Right renal pelvis (tissue), 4 donors: ENCODE data around the gene NRF1. TPM values are rescaled to one million over a fixed set of nuclear protein-coding genes. Genes with fewer than 3 reads are reported as not detected.
"Not testable (repeated sequence)": the region's sequence is repeated elsewhere in the genome, so short reads cannot be mapped to it uniquely, and the experiment has no call there.

Experiments
- DNase-seq, 4 donors: peaks; one replicate each; pipeline ENCODE4 v3.0.0-alpha.2; 2013; ENCODE audit warnings: low read depth in 4 of 4, low spot score in 3 of 4, missing footprints in 1 of 4
- polyA plus RNA-seq, 4 donors: library from polyadenylated mRNA; unstranded; fragments of 120-200 nt; gene quantifications; one replicate each; pipeline ENCODE4 v1.2.1, GENCODE V29; 2013; ENCODE audit not compliant: insufficient read length in 4 of 4

Gene NRF1
- polyA plus RNA-seq, 4 donors, result 19.2 to 23.0 (median 22.0) TPM

GRCh38 chr7:129793506-129794310 lies 182.2 kb downstream of the NRF1 start:
- DNase-seq, result no peak

GRCh38 chr7:129794461-129794860 lies 182.9 kb downstream of the NRF1 start:
- not testable (repeated sequence) for DNase-seq

- DNase-seq, result no peak
Observed at GRCh38 chr7:129796186-129796775, 184.8 kb downstream of the NRF1 start.

GRCh38 chr7:129797214-129797789 lies 185.8 kb downstream of the NRF1 start:
- no peak for DNase-seq

GRCh38 chr7:129798616-129799349 lies 187.3 kb downstream of the NRF1 start:
- no peak for DNase-seq

- DNase-seq, result no peak
Observed at GRCh38 chr7:129799350-129799955, 187.9 kb downstream of the NRF1 start.

- no peak for DNase-seq
Observed at GRCh38 chr7:129800901-129801300, 189.4 kb downstream of the NRF1 start.

GRCh38 chr7:129801882-129802281 lies 190.4 kb downstream of the NRF1 start:
- no peak for DNase-seq

GRCh38 chr7:129803546-129804081 lies 192.1 kb downstream of the NRF1 start:
- no peak for DNase-seq

GRCh38 chr7:129804111-129804889 lies 192.8 kb downstream of the NRF1 start:
- DNase-seq, result no peak

GRCh38 chr7:129804890-129805719 lies 193.6 kb downstream of the NRF1 start:
- DNase-seq, result no peak

Other genes with a start within 250 kb of the NRF1 start
- gene STRIP2, start 177.3 kb upstream of the NRF1 start, polyA plus RNA-seq, result 1 to 10 TPM; 2.8 to 3.0 (median 2.9) TPM
- gene SMKR1, start 109.2 kb upstream of the NRF1 start, polyA plus RNA-seq, result 1 to 10 TPM; 2.6 to 3.8 (median 3.2) TPM